Occipital lobe (tissue), 2 donors: Measurements from ENCODE around the gene PM20D2. TPM values are rescaled to one million over a fixed set of nuclear protein-coding genes. Genes with fewer than 3 reads are reported as not detected.
"Not testable (repeated sequence)": the region's sequence is repeated elsewhere in the genome, so short reads cannot be mapped to it uniquely, and the experiment has no call there.

Source experiments
- DNase-seq: peaks from one replicate; lab custom pipeline; 2025; lab: John Stamatoyannopoulos, UW
- total RNA-seq: library from RNA; depleted of rRNA; stranded (reverse); fragments of >200 nt; gene quantifications from one replicate; pipeline ENCODE4 v1.2.3, GENCODE V29; 2014

PM20D2 gene
- 20.9 TPM for total RNA-seq

DNA sequence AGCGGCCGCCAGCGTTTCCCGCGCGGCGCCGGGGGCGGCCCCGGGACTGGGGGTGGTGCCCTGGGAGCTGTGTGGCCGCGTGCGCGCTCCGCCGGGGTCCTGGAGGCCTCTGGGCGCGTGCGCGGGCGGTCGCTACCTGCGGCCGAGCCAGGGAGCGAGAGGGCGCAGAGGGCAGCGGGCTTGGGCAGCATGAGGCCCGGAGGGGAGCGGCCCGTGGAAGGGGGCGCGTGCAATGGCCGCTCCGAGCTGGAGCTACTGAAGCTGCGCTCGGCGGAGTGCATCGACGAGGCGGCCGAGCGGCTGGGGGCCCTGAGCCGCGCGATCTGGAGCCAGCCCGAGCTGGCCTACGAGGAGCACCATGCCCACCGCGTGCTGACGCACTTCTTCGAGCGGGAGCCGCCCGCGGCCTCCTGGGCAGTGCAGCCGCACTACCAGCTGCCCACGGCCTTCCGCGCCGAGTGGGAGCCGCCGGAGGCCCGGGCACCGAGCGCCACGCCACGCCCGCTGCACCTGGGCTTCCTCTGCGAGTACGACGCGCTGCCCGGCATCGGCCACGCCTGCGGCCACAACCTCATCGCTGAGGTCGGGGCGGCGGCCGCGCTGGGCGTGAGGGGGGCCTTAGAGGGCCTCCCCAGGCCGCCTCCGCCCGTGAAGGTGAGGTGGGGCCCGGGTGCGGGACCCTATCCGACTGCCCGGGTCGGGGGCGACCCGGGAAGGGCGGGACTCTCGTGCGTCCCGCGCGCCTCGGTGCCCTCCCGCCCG, at the start of gene PM20D2:
Gene PM20D2, plus strand, starts transcription at position 100 of the 762 bp plus-strand sequence. Its CDS starts 90 bp downstream, at position 190.
- DNase-seq: peak; percentile 34

GRCh38 chr6:89098461-89098860, 47.4 kb upstream of the PM20D2 start:
- DNase-seq: no peak

GRCh38 chr6:89100114-89100513, 45.7 kb upstream of the PM20D2 start:
- no peak for DNase-seq

DNA sequence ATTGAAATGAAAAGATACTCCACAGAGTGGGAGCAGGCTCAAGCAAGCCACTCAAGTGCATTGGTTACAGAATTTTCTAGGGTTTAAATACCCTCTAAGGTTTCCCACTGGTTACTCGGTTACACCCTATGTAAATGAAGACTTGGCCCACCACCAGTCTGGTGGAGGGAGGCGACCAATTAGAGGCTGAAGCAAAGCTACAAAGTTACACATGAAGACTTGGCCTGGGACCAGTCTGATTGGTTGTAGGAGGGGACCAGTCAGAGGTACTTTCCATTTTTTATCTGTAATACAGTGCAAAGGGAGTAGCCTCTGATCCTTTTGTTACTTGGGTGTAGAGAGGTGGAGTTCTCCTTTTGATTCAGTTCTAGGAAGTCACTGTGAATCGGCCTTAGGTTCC, 35.6 kb upstream of the PM20D2 start:
- no peak for DNase-seq

- DNase-seq: no peak
Observed at GRCh38 chr6:89111933-89112332, 33.9 kb upstream of the PM20D2 start.

DNA sequence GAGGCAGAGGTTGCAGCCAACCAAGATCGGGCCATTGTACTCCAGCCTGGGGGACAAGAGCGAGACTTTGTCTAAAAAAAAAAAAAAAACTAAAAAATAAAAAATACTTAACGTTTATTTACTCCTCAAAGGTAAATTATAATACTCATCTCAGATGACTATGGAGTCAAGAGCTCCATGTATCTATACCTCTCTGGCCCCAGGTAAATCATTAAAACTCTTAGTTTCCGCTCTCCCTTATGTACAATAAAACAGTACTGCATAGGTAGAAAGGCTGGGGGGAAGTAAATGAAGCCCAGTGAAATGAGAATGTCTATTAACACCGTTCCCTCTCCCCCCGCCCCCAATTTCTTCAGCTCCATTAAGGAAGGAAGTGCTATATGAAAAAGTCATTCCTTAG, 29.2 kb upstream of the PM20D2 start:
- DNase-seq: no peak

DNA sequence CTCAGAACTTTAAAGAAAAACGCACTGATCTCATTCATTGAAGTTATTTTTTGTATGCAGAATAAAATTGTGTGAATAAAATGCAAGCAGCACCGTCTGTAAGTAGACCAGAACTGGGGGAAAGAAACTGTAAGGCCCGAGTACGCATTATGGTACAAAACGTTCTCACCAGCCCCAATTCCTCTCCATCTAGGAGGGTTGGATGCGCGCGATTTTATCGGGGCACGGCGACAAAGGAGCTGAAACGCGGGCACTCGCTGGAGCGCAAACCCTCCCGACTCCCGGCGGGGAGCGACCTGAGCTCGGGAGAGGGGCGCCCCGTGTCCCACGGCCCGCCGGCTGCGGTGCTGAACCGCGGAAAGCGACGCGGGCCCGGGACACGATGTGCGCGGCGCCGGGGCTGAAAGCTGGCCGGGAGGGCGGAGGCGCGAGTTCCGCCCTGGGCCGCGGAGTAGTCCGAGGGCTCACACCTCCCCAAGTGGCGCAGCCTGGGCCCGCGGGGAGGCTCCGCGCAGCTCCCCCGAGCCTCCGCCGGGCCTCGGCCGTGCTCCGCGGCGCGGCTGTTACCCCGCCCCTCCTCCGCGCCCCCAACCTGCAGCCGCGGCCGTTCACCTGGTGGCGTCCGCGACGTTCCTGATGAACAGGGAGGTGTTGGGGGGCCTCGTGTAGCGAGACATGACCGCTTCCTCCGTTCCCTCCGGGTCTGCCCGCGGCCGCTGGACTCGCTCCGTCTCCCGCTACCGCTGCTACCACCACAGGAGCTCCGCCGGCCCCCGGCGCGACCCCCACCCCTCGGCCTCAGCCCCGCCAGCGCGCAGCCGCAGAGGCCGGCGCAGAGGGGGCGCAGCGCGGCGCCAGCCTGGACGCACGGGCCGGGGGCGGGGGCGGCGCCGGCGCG, 28.4 kb upstream of the PM20D2 start, which contains the start of gene SRSF12:
Gene SRSF12, minus strand, starts transcription at position 861 of the 898 bp plus-strand sequence. Its CDS starts 184 bp downstream, at position 677.
- peak; percentile 47 for DNase-seq

DNA sequence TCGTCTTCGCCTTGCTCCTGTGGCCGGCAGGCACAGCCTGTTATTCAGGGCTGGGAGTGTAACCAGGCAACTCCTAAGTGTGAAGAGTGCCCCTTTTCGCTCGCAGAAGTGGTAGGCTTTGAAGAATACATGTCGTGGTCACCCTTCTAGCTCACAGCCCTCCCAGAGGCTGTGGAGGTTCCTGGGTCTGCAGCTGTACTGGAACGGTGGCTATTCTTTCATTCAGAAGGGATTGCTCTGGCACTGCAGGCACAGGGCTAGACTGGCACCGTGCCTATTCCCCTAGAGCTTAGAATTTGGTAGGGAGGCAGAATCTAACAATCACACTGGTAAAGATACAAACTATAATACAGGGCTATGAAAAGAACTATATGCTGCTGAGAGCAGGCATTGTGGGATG, 26.9 kb upstream of the PM20D2 start:
- no peak for DNase-seq

GRCh38 chr6:89120371-89120770, 25.5 kb upstream of the PM20D2 start:
- no peak for DNase-seq

GRCh38 chr6:89121934-89122333, 23.9 kb upstream of the PM20D2 start:
- no peak for DNase-seq

GRCh38 chr6:89122625-89123024, 23.2 kb upstream of the PM20D2 start:
- DNase-seq: no peak

DNA sequence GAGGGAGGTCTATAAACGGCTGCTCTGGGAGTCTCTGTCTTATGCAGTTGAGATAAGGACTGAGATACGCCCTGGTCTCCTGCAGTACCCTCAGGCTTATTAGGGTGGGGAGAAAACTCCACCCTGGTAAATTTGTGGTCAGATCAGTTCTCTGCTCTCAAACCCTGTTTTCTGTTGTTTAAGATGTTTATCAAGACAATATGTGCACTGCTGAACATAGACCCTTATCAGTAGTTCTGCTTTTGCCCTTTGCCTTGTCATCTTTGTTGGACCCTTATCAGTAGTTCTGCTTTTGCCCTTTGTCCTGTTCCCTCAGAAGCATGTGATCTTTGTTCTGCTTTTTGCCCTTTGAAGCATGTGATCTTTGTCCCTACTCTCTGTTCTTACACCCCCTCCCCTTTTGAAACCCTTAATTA, 17.6 kb upstream of the PM20D2 start:
- not testable (repeated sequence) for DNase-seq

- DNase-seq: no peak
Observed at GRCh38 chr6:89131599-89131998, 14.3 kb upstream of the PM20D2 start.

GRCh38 chr6:89132057-89132456, 13.8 kb upstream of the PM20D2 start:
- no peak for DNase-seq

- DNase-seq: no peak
Observed at GRCh38 chr6:89133981-89134380, 11.9 kb upstream of the PM20D2 start.

GRCh38 chr6:89134723-89135122, 11.1 kb upstream of the PM20D2 start:
- no peak for DNase-seq

GRCh38 chr6:89138173-89138572, 7.7 kb upstream of the PM20D2 start:
- no peak for DNase-seq

GRCh38 chr6:89139509-89140346, 6.1 kb upstream of the PM20D2 start:
- DNase-seq: no peak

DNA sequence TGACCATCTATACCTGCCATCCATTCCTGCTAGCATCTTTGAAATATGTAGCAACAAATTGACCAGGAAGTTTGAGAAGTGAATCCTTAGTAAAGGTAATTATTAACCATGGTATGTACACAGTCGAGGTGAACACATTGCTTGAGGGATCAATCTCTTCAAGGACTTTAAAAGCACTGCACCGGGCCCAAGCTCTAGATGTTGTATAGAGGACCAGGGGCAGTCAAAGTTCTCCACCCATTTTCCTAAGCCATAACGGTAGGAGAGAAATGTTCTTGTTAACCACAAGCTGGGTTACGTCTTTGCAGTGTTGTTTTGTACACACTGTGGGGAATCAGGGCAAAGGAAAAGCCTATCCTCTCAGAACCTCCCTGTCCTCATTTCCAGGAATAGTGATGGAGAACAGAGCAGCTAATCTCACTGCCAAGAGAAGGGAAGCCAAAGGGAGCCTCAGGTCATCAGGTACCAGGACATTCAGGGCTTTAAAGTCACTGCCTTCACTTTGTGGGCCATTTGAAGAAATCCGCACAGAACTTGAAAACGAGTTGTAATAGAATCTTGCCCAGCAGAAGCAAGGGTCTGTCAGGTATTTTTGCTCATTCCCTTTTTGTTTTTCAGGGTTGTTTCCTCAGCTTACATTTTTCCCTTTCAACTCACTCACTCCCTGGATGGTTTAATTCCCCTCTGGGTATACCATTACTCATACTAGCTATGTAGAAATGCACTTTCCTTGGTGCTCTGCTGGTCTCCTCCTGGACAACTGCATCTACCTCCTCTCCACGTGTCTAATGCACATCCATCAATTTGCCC, 5.3 kb upstream of the PM20D2 start:
- no peak for DNase-seq

- DNase-seq: no peak
Observed at GRCh38 chr6:89144354-89144906, 1.4 kb upstream of the PM20D2 start.
